Parathyroid adenoma (tissue), 2 donors: ENCODE results near the gene TNS2.
"Not testable (repeated sequence)": the region's sequence is repeated elsewhere in the genome, so short reads cannot be mapped to it uniquely, and the experiment has no call there.

Experiments
- H2AFZ ChIP-seq: fragments of 300-600 bp; sonication (generic); one replicate; pipeline ENCODE4 v1.7.0; 2017; ENCODE audit warnings: antibody characterized with exemption, mild to moderate bottlenecking
- H3K27ac ChIP-seq: fragments of 300-600 bp; sonication (generic); one replicate; pipeline ENCODE4 v1.7.0; 2017
- H3K27me3 ChIP-seq: fragments of 300-600 bp; sonication (generic); one replicate; pipeline ENCODE4 v1.7.0; 2017; ENCODE audit warnings: low read length; ENCODE audit not compliant: control insufficient read depth, insufficient read depth
- H3K36me3 ChIP-seq: fragments of 300-600 bp; sonication (generic); one replicate; pipeline ENCODE4 v1.7.0; 2017; ENCODE audit warnings: low read length; ENCODE audit not compliant: control insufficient read depth, insufficient read depth
- H3K4me1 ChIP-seq: fragments of 300-600 bp; sonication (generic); one replicate; pipeline ENCODE4 v1.7.0; 2017; ENCODE audit warnings: control low read depth
- H3K4me2 ChIP-seq: fragments of 300-600 bp; sonication (generic); one replicate; pipeline ENCODE4 v1.7.0; 2017; ENCODE audit warnings: low read length
- H3K4me3 ChIP-seq: fragments of 300-600 bp; sonication (generic); one replicate; pipeline ENCODE4 v1.7.0; 2017; ENCODE audit warnings: low read depth, low read length
- H3K79me2 ChIP-seq: fragments of 300-600 bp; sonication (generic); one replicate; pipeline ENCODE4 v1.7.0; 2017; ENCODE audit warnings: control low read depth
- H3K9ac ChIP-seq: fragments of 300-600 bp; sonication (generic); one replicate; pipeline ENCODE4 v1.7.0; 2017; ENCODE audit warnings: mild to moderate bottlenecking
- H3K9me3 ChIP-seq: fragments of 300-600 bp; sonication (generic); one replicate; pipeline ENCODE4 v1.7.0; 2017; ENCODE audit warnings: low read length; ENCODE audit not compliant: control insufficient read depth
- TF ChIP-seq, protein P1 (sequence below): fragments of 300-600 bp; sonication (generic); IDR thresholded peaks from one replicate; pipeline ENCODE4 v1.7.0; 2017; ENCODE audit warnings: antibody characterized with exemption, mild to moderate bottlenecking
- donor health status: primary hyperparathyroidism.

TNS2 gene

DNA sequence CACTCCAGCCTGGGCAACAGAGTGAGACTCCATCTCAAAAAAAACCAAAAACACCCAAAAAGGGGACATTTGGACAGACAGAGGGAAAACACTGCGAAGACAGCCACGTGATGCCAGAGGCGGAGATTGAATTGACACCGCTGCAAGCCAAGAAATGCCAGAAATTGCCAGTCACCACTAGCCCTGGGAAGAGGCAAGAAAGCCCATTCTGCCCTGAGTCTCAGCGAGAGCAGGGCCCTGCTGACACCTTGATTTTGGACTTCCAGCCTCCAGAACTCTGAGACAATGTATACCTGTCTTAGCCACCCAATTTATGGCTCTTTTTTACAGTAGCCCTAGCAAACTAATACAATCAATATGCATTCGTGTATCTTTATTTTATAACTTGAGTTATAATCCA, 40.2 kb downstream of the TNS2 start:
- H3K27me3 ChIP-seq, result no peaks in the 10 kb centered on the region
- no peaks in the 10 kb centered on the region for H3K4me1 ChIP-seq
- H3K9me3 ChIP-seq, result no peaks in the 10 kb centered on the region
- no peak overlapping the region for H3K27ac ChIP-seq
- H3K4me2 ChIP-seq, result no peak overlapping the region
- no peak overlapping the region for H3K9ac ChIP-seq
- no peaks in the 10 kb centered on the region for H3K36me3 ChIP-seq
- H3K79me2 ChIP-seq, result no peaks in the 10 kb centered on the region
- TF ChIP-seq, protein P1, sequence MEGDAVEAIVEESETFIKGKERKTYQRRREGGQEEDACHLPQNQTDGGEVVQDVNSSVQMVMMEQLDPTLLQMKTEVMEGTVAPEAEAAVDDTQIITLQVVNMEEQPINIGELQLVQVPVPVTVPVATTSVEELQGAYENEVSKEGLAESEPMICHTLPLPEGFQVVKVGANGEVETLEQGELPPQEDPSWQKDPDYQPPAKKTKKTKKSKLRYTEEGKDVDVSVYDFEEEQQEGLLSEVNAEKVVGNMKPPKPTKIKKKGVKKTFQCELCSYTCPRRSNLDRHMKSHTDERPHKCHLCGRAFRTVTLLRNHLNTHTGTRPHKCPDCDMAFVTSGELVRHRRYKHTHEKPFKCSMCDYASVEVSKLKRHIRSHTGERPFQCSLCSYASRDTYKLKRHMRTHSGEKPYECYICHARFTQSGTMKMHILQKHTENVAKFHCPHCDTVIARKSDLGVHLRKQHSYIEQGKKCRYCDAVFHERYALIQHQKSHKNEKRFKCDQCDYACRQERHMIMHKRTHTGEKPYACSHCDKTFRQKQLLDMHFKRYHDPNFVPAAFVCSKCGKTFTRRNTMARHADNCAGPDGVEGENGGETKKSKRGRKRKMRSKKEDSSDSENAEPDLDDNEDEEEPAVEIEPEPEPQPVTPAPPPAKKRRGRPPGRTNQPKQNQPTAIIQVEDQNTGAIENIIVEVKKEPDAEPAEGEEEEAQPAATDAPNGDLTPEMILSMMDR, result no peak
- H2AFZ ChIP-seq, result no peak overlapping the region
- no peak overlapping the region for H3K4me3 ChIP-seq

DNA sequence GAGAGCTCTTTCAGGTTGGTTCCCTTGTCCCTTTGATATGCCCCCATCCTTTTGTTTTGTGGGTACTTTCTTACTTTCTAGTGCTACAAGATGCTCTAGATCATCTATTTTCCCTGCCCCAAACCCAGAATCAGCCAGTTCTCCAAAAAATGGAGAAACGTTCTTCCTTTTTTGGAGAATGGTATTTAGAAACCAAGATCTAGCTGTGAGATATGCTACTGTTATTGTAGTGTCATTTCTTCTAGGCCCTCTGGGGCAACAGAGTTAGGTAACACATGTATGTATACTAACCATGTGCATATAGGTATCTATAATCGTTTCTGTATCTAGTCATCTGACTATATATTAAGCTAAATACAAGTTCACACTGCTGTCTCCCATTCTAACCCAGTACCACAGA, 40.7 kb downstream of the TNS2 start:
- Histone ChIP-seq H3K27me3 (no peaks in the 10 kb centered on the region), H3K9ac (no peak overlapping the region), H3K9me3 (no peaks in the 10 kb centered on the region), H3K4me2 (no peak overlapping the region), H3K4me1 (no peaks in the 10 kb centered on the region), H3K4me3 (no peak overlapping the region), H3K79me2 (no peaks in the 10 kb centered on the region), H3K36me3 (no peaks in the 10 kb centered on the region), H3K27ac (no peak overlapping the region), H2AFZ (no peak overlapping the region)
- TF ChIP-seq, protein P1, result no peak

DNA sequence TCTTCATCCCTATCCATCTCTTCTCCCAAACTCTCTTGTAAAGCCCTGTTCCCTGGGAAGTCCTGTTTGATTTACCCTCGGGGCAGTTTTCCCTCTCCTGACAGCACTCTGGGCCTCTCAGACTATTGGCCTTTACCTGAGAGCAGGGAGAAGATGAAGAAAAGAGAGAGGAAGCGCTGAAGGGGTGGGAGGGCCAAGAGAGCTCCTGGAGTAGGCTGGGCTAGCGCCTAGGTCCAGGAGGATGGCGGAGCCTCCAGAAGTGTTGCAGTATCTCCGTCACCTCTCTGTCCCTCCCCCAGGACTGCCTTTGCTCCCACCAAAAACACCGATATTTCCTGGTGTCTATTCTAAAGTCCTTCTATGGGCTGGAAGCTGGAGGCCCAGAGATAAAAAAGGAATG, 41.9 kb downstream of the TNS2 start:
- Histone ChIP-seq H3K79me2 (no peaks in the 10 kb centered on the region), H2AFZ (no peak overlapping the region)
- TF ChIP-seq, protein P1, result no peak

DNA sequence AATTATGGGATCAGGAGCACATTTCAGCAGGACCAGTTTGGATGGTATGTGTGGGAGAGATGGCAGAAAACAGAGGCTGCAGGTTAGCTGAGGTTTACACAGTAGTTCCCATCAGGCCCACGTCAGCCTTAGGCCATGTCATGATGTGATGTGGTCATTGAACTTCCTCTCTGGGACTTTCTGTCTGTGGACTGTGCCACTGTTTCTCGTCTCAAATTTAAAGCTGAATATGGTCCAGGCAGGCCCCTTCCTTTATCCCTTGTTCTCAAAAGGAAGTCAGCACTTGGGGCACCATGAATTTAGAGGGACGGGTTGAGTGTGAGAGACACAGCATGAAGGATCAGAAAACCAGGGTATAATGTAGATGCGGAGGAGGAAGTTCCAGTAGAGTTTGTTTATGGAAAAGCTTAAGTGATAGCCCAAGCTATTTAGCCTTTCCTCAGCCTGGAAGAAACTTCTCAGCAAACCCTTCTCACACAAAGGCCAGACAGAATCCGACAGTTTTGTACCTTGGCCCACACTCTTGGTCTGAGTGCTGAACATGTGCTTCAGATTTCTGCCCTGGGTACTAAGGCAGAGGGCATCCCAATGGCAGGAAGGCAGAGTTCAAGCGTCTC, 44.0 kb downstream of the TNS2 start:
- TF ChIP-seq, protein P1, result no peak
- H3K9me3 ChIP-seq, result no peaks in the 10 kb centered on the region
- H3K4me2 ChIP-seq, result no peak overlapping the region
- no peaks in the 10 kb centered on the region for H3K79me2 ChIP-seq
- H3K27me3 ChIP-seq, result no peaks in the 10 kb centered on the region
- no peak overlapping the region for H3K9ac ChIP-seq
- H3K27ac ChIP-seq, result peak overlapping the region; percentile 11
- H3K4me3 ChIP-seq, result no peak overlapping the region
- peaks cover 10% of the 10 kb centered on the region for H3K4me1 ChIP-seq
- no peaks in the 10 kb centered on the region for H3K36me3 ChIP-seq
- H2AFZ ChIP-seq, result no peak overlapping the region

More for the DNA sequence above, 41.9 kb downstream of the TNS2 start:
- Histone ChIP-seq H3K36me3 (no peaks in the 10 kb centered on the region), H3K27ac (no peak overlapping the region), H3K9me3 (no peaks in the 10 kb centered on the region), H3K9ac (no peak overlapping the region), H3K4me3 (no peak overlapping the region), H3K4me1 (no peaks in the 10 kb centered on the region), H3K27me3 (no peaks in the 10 kb centered on the region), H3K4me2 (no peak overlapping the region)

DNA sequence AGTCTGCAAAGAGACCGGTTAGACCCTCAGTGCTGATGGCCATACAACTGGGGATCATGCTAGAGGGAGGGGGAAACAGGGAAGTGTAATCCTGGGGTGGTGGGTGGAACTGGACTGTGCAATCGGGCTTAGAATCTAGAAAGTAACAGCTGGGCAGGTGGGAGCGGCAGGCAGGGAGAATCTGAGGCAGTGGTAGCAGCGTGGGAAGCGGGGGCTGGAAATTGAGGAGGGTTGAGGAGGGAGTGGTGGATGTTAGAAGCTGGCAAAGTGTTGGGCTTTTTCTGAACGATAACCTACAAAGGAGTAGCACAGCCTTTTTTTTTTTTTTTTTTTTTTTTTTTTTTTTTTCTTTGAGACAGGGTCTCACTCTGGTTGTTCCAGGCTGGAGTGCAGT, 44.5 kb downstream of the TNS2 start:
- Histone ChIP-seq H3K4me3 (no peak overlapping the region), H3K79me2 (no peaks in the 10 kb centered on the region)

DNA sequence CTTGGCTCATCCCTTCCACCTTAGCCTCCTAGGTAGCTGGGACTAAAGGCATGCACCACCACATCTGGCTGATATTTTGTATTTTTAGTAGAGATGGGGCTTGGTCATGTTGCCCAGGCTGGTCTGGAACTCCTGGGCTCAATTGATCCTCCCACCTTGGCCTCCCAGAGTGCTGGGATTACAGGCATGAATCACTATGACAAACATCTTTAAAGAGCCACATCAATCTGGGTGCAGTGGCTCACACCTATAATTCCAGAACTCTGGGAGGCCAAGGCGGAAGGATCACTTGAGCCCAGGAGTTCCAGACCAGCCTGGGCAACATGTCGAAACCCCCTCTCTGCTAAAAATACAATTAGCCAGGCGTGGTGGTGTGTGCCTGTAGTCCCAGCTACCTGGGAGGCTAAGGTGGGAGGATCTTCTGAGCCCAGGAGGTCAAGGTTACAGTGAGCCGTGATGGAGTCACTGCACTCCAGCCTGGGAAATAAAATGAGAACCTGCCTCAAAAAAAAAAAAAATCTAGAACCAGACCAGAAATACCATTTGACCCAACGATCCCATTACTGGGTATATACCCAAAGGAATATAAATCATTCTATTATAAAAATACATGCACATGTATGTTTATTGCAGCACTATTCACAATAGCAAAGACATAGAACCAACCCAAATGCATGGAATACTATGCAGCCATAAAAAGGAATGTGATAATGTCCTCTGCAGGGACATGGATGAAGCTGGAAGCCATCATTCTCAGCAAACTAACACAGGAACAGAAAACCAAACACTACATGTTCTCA, 45.1 kb downstream of the TNS2 start:
- H3K9ac ChIP-seq, H3K36me3 ChIP-seq, H3K27me3 ChIP-seq, H3K4me2 ChIP-seq, H3K27ac ChIP-seq, H3K4me3 ChIP-seq, H3K9me3 ChIP-seq, H3K79me2 ChIP-seq, H2AFZ ChIP-seq: not testable (repeated sequence)
- H3K4me1 ChIP-seq, result peaks cover 14% of the 10 kb centered on the region

More for the DNA sequence above, 44.5 kb downstream of the TNS2 start:
- Histone ChIP-seq H3K9ac (no peak overlapping the region), H3K27ac (peak overlapping the region; percentile 11), H3K27me3 (no peaks in the 10 kb centered on the region), H3K4me2 (no peak overlapping the region), H3K4me1 (peaks cover 14% of the 10 kb centered on the region), H3K36me3 (no peaks in the 10 kb centered on the region), H3K9me3 (no peaks in the 10 kb centered on the region), H2AFZ (no peak overlapping the region)
- TF ChIP-seq, protein P1, result no peak

DNA sequence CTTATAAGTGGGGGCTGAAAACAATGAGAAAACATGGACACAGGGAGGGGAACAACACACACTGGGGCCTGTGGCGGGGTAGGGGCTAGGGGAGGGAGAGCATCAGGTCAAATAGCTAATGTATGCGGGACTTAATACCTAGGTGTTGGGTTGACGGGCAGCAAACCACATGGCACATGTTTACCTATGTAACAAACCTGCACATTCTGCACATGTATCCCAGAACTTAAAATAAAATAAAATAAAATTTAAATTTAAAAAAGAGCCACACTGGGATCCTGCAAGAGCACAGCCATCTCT, 45.7 kb downstream of the TNS2 start:
- not testable (repeated sequence) for H3K4me3 ChIP-seq, H3K27me3 ChIP-seq, H3K9ac ChIP-seq, H3K36me3 ChIP-seq, H3K9me3 ChIP-seq, H2AFZ ChIP-seq, H3K79me2 ChIP-seq, H3K27ac ChIP-seq, H3K4me2 ChIP-seq
- H3K4me1 ChIP-seq, result peaks cover 14% of the 10 kb centered on the region
